ENCODE measurements around the gene TGFBR1. TPM values are rescaled to one million over a fixed set of nuclear protein-coding genes. Genes with fewer than 3 reads are reported as not detected.

Gene TGFBR1
- total and polyA plus RNA-seq, 8 donors, result 5.2 to 119 (median 21.8) TPM

DNA sequence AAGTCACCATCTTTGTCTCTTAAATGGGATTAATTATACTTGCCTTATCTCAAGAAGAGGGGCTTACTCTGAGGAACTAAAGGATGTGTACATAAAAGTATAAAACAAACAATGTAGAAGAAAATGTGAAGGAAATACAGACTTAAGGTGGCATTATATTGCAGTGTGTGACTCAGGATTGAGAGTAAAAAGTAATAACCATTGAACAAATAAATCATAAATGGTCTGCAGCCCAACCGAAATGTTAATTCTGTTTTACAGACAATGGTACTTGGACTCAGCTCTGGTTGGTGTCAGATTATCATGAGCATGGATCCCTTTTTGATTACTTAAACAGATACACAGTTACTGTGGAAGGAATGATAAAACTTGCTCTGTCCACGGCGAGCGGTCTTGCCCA is 37.4 kb downstream of the TGFBR1 start:
- H3K4me1 ChIP-seq, result peaks cover 0 to 33% (median 9%) of the 10 kb centered on the region in 4 donors
- TF ChIP-seq POLR2A (IDR thresholded peaks at IDR 0.05) (no peak), EP300 (IDR thresholded peaks at IDR 0.05) (no peak), POLR2AphosphoS5 (IDR thresholded peaks at IDR 0.05) (no peak)
- TF ChIP-seq, protein P1, sequence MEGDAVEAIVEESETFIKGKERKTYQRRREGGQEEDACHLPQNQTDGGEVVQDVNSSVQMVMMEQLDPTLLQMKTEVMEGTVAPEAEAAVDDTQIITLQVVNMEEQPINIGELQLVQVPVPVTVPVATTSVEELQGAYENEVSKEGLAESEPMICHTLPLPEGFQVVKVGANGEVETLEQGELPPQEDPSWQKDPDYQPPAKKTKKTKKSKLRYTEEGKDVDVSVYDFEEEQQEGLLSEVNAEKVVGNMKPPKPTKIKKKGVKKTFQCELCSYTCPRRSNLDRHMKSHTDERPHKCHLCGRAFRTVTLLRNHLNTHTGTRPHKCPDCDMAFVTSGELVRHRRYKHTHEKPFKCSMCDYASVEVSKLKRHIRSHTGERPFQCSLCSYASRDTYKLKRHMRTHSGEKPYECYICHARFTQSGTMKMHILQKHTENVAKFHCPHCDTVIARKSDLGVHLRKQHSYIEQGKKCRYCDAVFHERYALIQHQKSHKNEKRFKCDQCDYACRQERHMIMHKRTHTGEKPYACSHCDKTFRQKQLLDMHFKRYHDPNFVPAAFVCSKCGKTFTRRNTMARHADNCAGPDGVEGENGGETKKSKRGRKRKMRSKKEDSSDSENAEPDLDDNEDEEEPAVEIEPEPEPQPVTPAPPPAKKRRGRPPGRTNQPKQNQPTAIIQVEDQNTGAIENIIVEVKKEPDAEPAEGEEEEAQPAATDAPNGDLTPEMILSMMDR (IDR thresholded peaks at IDR 0.05), result no peak
- intact Hi-C loops (cut with DNase I; ENCODE audit: low total_unique reads), result loop anchor here (5.0 kb wide), 1 partner anchor 290 kb away; no protein-coding TSS in a partner anchor
- peak overlapping the region in 1 of 5 donors; percentile 76 for H3K27ac ChIP-seq
- peaks cover 9 to 80% (median 69%) of the 10 kb centered on the region in 4 donors for H3K36me3 ChIP-seq
- H3K27me3 ChIP-seq, result no peaks in the 10 kb centered on the region
- 88 to 93% (median 91%) methylated on average over 4 of the region's 4 CpGs for WGBS, 5 donors
- no peak for DNase-seq
- H3K4me3 ChIP-seq, result no peak overlapping the region
- no peaks in the 10 kb centered on the region for H3K9me3 ChIP-seq

DNA sequence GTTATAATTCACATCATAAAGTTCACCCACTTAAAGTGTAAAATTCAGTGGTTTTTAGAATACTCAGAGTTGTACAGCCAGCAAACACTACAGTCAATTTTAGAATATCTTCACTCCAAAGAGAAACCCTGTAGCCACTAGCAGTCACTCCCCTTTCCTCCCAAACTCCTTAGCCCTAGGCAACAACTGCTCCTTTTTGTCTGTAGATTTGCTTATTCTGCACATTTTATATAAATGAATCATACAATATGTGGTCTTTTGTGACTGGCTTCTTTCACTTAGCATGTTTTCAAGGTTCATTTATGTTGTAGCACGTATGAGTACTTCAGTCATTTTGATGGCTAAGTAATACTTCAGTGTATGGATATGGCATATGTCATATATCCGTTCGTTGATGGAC is 38.7 kb downstream of the TGFBR1 start:
- H3K27me3 ChIP-seq, result no peaks in the 10 kb centered on the region
- no peak for DNase-seq
- peaks cover 0 to 21% (median 7%) of the 10 kb centered on the region in 4 donors for H3K4me1 ChIP-seq
- no peak for TF ChIP-seq POLR2AphosphoS5 (IDR thresholded peaks at IDR 0.05)
- TF ChIP-seq POLR2A (IDR thresholded peaks at IDR 0.05), result no peak
- TF ChIP-seq, protein P1 (IDR thresholded peaks at IDR 0.05), result no peak
- TF ChIP-seq EP300 (IDR thresholded peaks at IDR 0.05), result no peak
- H3K9me3 ChIP-seq, result no peaks in the 10 kb centered on the region
- WGBS, 5 donors, result 89 to 95% (median 94%) methylated on average over 3 of the region's 3 CpGs
- peaks cover 9 to 82% (median 77%) of the 10 kb centered on the region in 4 donors for H3K36me3 ChIP-seq
- H3K4me3 ChIP-seq, result no peak overlapping the region
- no peak overlapping the region for H3K27ac ChIP-seq
- intact Hi-C loops (cut with DNase I; ENCODE audit: low total_unique reads), result loop anchor here (5.0 kb wide), 1 partner anchor 291 kb away; no protein-coding TSS in a partner anchor

DNA sequence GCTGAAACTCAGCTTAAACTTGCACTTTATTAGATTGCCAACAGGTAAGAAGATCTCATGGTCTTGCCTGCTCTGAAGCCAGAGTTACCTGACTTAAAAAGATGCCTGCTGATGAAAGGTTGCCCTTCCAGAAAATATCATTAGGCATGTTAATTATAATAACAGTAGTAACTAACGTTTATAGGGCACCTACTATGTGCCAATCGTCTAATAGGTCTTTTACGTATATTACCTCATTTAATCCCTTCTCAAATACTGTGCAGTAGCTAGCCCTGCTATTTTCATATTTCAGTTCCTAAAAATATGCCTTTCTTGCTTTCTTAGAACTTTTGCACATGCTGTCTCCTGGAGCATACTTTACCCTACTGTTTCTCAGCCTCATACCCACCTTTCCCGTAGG is 40.1 kb downstream of the TGFBR1 start:
- intact Hi-C loops (cut with DNase I; ENCODE audit: low total_unique reads), result loop anchor here (5.0 kb wide), 1 partner anchor 293 kb away; no protein-coding TSS in a partner anchor
- Histone ChIP-seq H3K4me1 (peaks cover 0 to 15% (median 6%) of the 10 kb centered on the region in 4 donors), H3K9me3 (no peaks in the 10 kb centered on the region), H3K27ac (no peak overlapping the region), H3K36me3 (peaks cover 9 to 89% (median 83%) of the 10 kb centered on the region in 4 donors), H3K27me3 (no peaks in the 10 kb centered on the region), H3K4me3 (no peak overlapping the region)
- DNase-seq, result no peak
- 83 to 94% (median 84%) methylated on average over 4 of the region's 4 CpGs for WGBS, 5 donors
- TF ChIP-seq POLR2AphosphoS5 (IDR thresholded peaks at IDR 0.05), result no peak
- no peak for TF ChIP-seq POLR2A (IDR thresholded peaks at IDR 0.05)
- TF ChIP-seq EP300 (IDR thresholded peaks at IDR 0.05), result no peak
- TF ChIP-seq, protein P1 (IDR thresholded peaks at IDR 0.05), result no peak

DNA sequence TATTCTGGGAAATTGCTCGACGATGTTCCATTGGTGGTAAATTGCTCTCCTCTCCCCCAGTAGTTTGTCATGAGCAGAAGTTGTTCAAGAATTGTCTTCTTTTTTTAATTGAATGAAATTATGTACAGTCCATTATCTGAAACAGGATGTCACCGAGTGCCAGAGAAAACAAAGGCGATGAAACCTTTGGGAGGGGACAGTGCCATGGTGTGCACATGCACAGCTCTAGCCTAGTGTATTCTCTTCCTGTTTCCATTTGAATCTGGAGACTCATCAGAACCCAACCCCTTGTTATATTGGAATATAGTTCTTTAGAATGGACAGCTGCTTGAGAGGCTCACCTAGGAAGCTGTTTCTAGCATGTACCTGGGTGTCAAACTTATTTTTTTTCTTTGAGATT is 41.7 kb downstream of the TGFBR1 start:
- H3K4me1 ChIP-seq, result no peaks in the 10 kb centered on the region
- peaks cover 9 to 88% (median 87%) of the 10 kb centered on the region in 4 donors for H3K36me3 ChIP-seq
- no peaks in the 10 kb centered on the region for H3K27me3 ChIP-seq
- WGBS, 5 donors, result 83 to 89% (median 84%) methylated on average over 4 of the region's 4 CpGs
- TF ChIP-seq, protein P1 (IDR thresholded peaks at IDR 0.05), result no peak
- TF ChIP-seq POLR2AphosphoS5 (IDR thresholded peaks at IDR 0.05) (no peak), POLR2A (IDR thresholded peaks at IDR 0.05) (no peak), EP300 (IDR thresholded peaks at IDR 0.05) (no peak)
- H3K9me3 ChIP-seq, result no peaks in the 10 kb centered on the region
- intact Hi-C loops (cut with DNase I; ENCODE audit: low total_unique reads), result no loop called here
- no peak overlapping the region for H3K4me3 ChIP-seq
- no peak for DNase-seq
- H3K27ac ChIP-seq, result no peak overlapping the region
